Epithelial cell of proximal tubule (primary cell): Measurements from ENCODE around the gene MVK. TPM values are rescaled to one million over a fixed set of nuclear protein-coding genes. Genes with fewer than 3 reads are reported as not detected.

Experiments used
- DNase-seq: peaks from one replicate; pipeline ENCODE4 v3.0.0-alpha.2; 2011; ENCODE audit warnings: low read depth
- H3K4me3 ChIP-seq: 2 replicates; pipeline ENCODE4 v1.5.1; 2011; ENCODE audit warnings: low read depth, mild to moderate bottlenecking, low read length
- CTCF ChIP-seq: conservative IDR thresholded peaks from 2 replicates; pipeline ENCODE4 v1.5.1; 2012; ENCODE audit warnings: low read depth, mild to moderate bottlenecking, low read length
- total RNA-seq: library from RNA; depleted of rRNA; stranded (reverse); fragments of >200 nt; gene quantifications from 2 replicates; pipeline ENCODE4 v1.2.3, GENCODE V29; 2015

The MVK gene
- total RNA-seq, 1 donor from 2014 or later: 28.5 TPM

GRCh38 chr12:109591041-109591440 lies 17.4 kb downstream of the MVK start:
- no peak for DNase-seq
- no peak for TF ChIP-seq CTCF
- H3K4me3 ChIP-seq: no peak overlapping the region

- no peak overlapping the region for H3K4me3 ChIP-seq
- no peak for TF ChIP-seq CTCF
- DNase-seq: no peak
Measured at GRCh38 chr12:109592195-109592904, 18.8 kb downstream of the MVK start.

GRCh38 chr12:109592905-109593272 lies 19.3 kb downstream of the MVK start:
- H3K4me3 ChIP-seq: no peak overlapping the region
- DNase-seq: no peak
- no peak for TF ChIP-seq CTCF

GRCh38 chr12:109594556-109595317 lies 21.1 kb downstream of the MVK start:
- peak; percentile 74 for DNase-seq
- no peak for TF ChIP-seq CTCF
- peak overlapping the region; percentile 35 for H3K4me3 ChIP-seq

GRCh38 chr12:109595321-109595902 lies 21.8 kb downstream of the MVK start:
- peak overlapping the region; percentile 35 for H3K4me3 ChIP-seq
- no peak for TF ChIP-seq CTCF
- DNase-seq: no peak

GRCh38 chr12:109596418-109597244 lies 23.0 kb downstream of the MVK start:
- DNase-seq: no peak
- no peak for TF ChIP-seq CTCF

More at GRCh38 chr12:109596418-109597244, 23.0 kb downstream of the MVK start:
- no peak overlapping the region for H3K4me3 ChIP-seq
